Measurements from ENCODE around the gene ENO1. TPM values are rescaled to one million over a fixed set of nuclear protein-coding genes. Genes with fewer than 3 reads are reported as not detected.
"Not testable (repeated sequence)": the region's sequence is repeated elsewhere in the genome, so short reads cannot be mapped to it uniquely, and the experiment has no call there.

ENO1 gene
- 599 and 828 TPM in 2 replicates for total RNA-seq (ENCODE audit: low replicate concordance)
- long read RNA-seq, transcript ENO1-201 (12 exons, 1,781 nt), result major isoform, 7,340 of 7,545 reads
- long read RNA-seq, partial matches to known transcripts, result 70 of 7,545 reads
- long read RNA-seq, other reads (novel, unspliced or antisense), result 130 of 7,545 reads

- H3K4me3 Mint-ChIP-seq, result peak within 1 kb of the TSS; percentile 95
- DNase-seq (ENCODE audit: extremely low spot score, unreplicated experiment), result no peak
- no peaks in the 10 kb centered on the region for H3K27me3 Mint-ChIP-seq
- H3K4me1 Mint-ChIP-seq (ENCODE audit: unreplicated experiment), result peaks cover 34% of the 10 kb centered on the region
- peaks cover 14% of the 10 kb centered on the region for H3K36me3 Mint-ChIP-seq
- no peak for TF ChIP-seq CTCF (conservative IDR thresholded peaks at IDR 0.05)
- H3K9me3 Mint-ChIP-seq, result no peaks in the 10 kb centered on the region
- peak within 1 kb of the TSS; percentile 94 for H3K27ac Mint-ChIP-seq
These were observed at the start of gene ENO1 for GRCh38 chr1:8878448-8878697. Gene ENO1, minus strand, starts transcription at chr1:8878686. Its CDS starts 3,778 bp downstream, at chr1:8874908.

GRCh38 chr1:8926707-8927694 lies 48.5 kb upstream of the ENO1 start:
- peaks cover 4% of the 10 kb centered on the region for H3K27me3 Mint-ChIP-seq
- DNase-seq (ENCODE audit: extremely low spot score, unreplicated experiment), result no peak
- H3K4me3 Mint-ChIP-seq, result no peak overlapping the region
- H3K27ac Mint-ChIP-seq, result no peak overlapping the region
- H3K9me3 Mint-ChIP-seq, result no peaks in the 10 kb centered on the region
- no peaks in the 10 kb centered on the region for H3K4me1 Mint-ChIP-seq (ENCODE audit: unreplicated experiment)
- H3K36me3 Mint-ChIP-seq, result no peaks in the 10 kb centered on the region
- TF ChIP-seq CTCF (conservative IDR thresholded peaks at IDR 0.05), result no peak

GRCh38 chr1:8925960-8926359 lies 47.5 kb upstream of the ENO1 start:
- Mint-ChIP-seq H3K36me3 (no peaks in the 10 kb centered on the region), H3K27ac (no peak overlapping the region), H3K4me1 (ENCODE audit: unreplicated experiment) (no peaks in the 10 kb centered on the region), H3K4me3 (no peak overlapping the region), H3K27me3 (peaks cover 4% of the 10 kb centered on the region), H3K9me3 (no peaks in the 10 kb centered on the region)
- no peak for DNase-seq (ENCODE audit: extremely low spot score, unreplicated experiment)
- no peak for TF ChIP-seq CTCF (conservative IDR thresholded peaks at IDR 0.05)

GRCh38 chr1:8925406-8925805 lies 46.9 kb upstream of the ENO1 start:
- TF ChIP-seq CTCF (conservative IDR thresholded peaks at IDR 0.05), result no peak
- H3K27ac Mint-ChIP-seq, result no peak overlapping the region
- no peaks in the 10 kb centered on the region for H3K4me1 Mint-ChIP-seq (ENCODE audit: unreplicated experiment)
- H3K27me3 Mint-ChIP-seq, result peaks cover 4% of the 10 kb centered on the region
- no peak overlapping the region for H3K4me3 Mint-ChIP-seq
- no peaks in the 10 kb centered on the region for H3K9me3 Mint-ChIP-seq
- DNase-seq (ENCODE audit: extremely low spot score, unreplicated experiment), result no peak
- no peaks in the 10 kb centered on the region for H3K36me3 Mint-ChIP-seq

- no peak for DNase-seq (ENCODE audit: extremely low spot score, unreplicated experiment)
- H3K27me3 Mint-ChIP-seq, result peaks cover 4% of the 10 kb centered on the region
- no peak overlapping the region for H3K4me3 Mint-ChIP-seq
- TF ChIP-seq CTCF (conservative IDR thresholded peaks at IDR 0.05), result no peak
- peaks cover 4% of the 10 kb centered on the region for H3K4me1 Mint-ChIP-seq (ENCODE audit: unreplicated experiment)
- H3K27ac Mint-ChIP-seq, result no peak overlapping the region
- no peaks in the 10 kb centered on the region for H3K9me3 Mint-ChIP-seq
- no peaks in the 10 kb centered on the region for H3K36me3 Mint-ChIP-seq
These were observed 44.5 kb upstream of the ENO1 start for GRCh38 chr1:8922962-8923361.

- not testable (repeated sequence) for H3K4me3 Mint-ChIP-seq; H3K27ac Mint-ChIP-seq; H3K36me3 Mint-ChIP-seq; DNase-seq (ENCODE audit: extremely low spot score, unreplicated experiment); H3K9me3 Mint-ChIP-seq; H3K27me3 Mint-ChIP-seq
- peaks cover 14% of the 10 kb centered on the region for H3K4me1 Mint-ChIP-seq (ENCODE audit: unreplicated experiment)
These were observed 39.0 kb upstream of the ENO1 start for GRCh38 chr1:8917536-8917935.

Data from type B pancreatic cell (in vitro differentiated cells).